Nephron (organoid): ENCODE results near the gene NUPR2.
"Not testable (repeated sequence)": the region's sequence is repeated elsewhere in the genome, so short reads cannot be mapped to it uniquely, and the experiment has no call there.

Experiments
- H3K27ac Mint-ChIP-seq, 3 experiments: 2 replicates each; pipeline ENCODE4 v1.8.0; 2020; ENCODE audit warnings: mixed read lengths in 3 of 3, mild to moderate bottlenecking in 2 of 3, moderate library complexity in 1 of 3
- H3K27me3 Mint-ChIP-seq: 2 replicates; pipeline ENCODE4 v1.8.0; 2021; ENCODE audit warnings: low read depth, mild to moderate bottlenecking, moderate library complexity, mixed read lengths
- H3K36me3 Mint-ChIP-seq: 2 replicates; pipeline ENCODE4 v1.8.0; 2020; ENCODE audit warnings: low read depth, mixed read lengths
- H3K4me1 Mint-ChIP-seq: 2 replicates; pipeline ENCODE4 v1.8.0; 2020; ENCODE audit warnings: mixed read lengths
- H3K4me3 Mint-ChIP-seq, 3 experiments: 2 replicates each; pipeline ENCODE4 v1.8.0; 2020; ENCODE audit warnings: mild to moderate bottlenecking in 3 of 3, mixed read lengths in 3 of 3, moderate library complexity in 2 of 3
- H3K9me3 Mint-ChIP-seq: 2 replicates; pipeline ENCODE4 v1.8.0; 2020; ENCODE audit warnings: mixed read lengths
- CTCF ChIP-seq, 3 experiments: fragments of 200-600 bp; sonication (generic); IDR thresholded peaks; one replicate each; pipeline ENCODE4 v1.5.0; 2021; ENCODE audit warnings: antibody characterized with exemption in 3 of 3; ENCODE audit not compliant: unreplicated experiment in 3 of 3

Gene NUPR2

DNA sequence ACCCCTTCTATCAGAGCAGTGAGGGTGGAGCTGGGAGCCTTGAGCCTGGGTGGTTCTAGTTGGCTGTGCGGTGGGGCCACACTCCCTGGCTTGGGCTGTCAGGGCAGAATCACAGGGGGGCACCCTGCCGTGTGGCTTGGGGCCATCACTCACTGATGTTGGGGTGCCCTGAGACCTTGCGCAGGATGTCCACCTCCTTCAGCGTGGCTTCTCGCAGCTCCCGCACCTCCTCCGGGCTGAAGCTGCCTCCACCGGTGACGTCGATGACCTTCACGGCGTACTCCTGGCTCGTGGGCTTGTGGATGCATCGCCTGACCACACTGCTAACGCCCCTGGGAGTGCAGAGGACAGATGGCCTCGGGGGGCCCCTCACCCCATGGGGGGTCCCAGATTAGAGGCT, 28.8 kb downstream of the NUPR2 start:
- no peak for TF ChIP-seq CTCF (IDR thresholded peaks at IDR 0.05; ENCODE audit: unreplicated experiment in 3 of 3)
- H3K36me3 Mint-ChIP-seq = peaks cover 11% of the 10 kb centered on the region
- H3K27ac Mint-ChIP-seq = no peak overlapping the region
- no peak overlapping the region for H3K4me3 Mint-ChIP-seq
- H3K4me1 Mint-ChIP-seq = peaks cover 20% of the 10 kb centered on the region
- H3K9me3 Mint-ChIP-seq = no peaks in the 10 kb centered on the region
- H3K27me3 Mint-ChIP-seq = no peaks in the 10 kb centered on the region

DNA sequence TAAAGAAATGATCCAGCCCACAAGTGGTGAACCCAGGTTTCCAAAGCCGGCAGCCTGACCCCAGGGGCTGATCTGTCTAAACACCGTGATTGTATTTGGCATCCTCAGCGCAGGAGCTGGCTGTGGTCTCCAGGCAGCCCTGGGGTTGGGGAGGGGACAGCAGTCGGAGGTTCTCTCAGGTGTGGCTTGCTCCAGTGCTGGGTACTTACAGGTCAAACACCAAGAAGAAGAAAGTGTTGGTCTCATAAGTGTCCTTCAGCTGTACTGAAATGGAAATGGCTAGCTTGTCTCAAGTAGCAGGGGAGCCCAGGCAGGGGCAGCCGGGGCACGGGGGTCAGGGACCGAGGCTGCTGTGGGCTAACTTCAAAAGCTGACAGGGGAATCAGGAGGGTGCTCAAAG, 29.5 kb downstream of the NUPR2 start:
- no peak for TF ChIP-seq CTCF (IDR thresholded peaks at IDR 0.05; ENCODE audit: unreplicated experiment in 3 of 3)
- Mint-ChIP-seq H3K27me3 (no peaks in the 10 kb centered on the region), H3K27ac (no peak overlapping the region), H3K36me3 (peaks cover 11% of the 10 kb centered on the region), H3K4me1 (peaks cover 18% of the 10 kb centered on the region), H3K4me3 (no peak overlapping the region), H3K9me3 (no peaks in the 10 kb centered on the region)

GRCh38 chr7:56083150-56083785, 32.9 kb downstream of the NUPR2 start:
- Mint-ChIP-seq H3K27me3 (no peaks in the 10 kb centered on the region), H3K4me1 (peaks cover 29% of the 10 kb centered on the region), H3K27ac (peak overlapping the region in 2 of 3 experiments; percentile 60 to 79), H3K36me3 (peaks cover 24% of the 10 kb centered on the region), H3K9me3 (no peaks in the 10 kb centered on the region), H3K4me3 (peak overlapping the region in 1 of 3 experiments; percentile 2)
- TF ChIP-seq CTCF (IDR thresholded peaks at IDR 0.05; ENCODE audit: unreplicated experiment in 3 of 3) = no peak

DNA sequence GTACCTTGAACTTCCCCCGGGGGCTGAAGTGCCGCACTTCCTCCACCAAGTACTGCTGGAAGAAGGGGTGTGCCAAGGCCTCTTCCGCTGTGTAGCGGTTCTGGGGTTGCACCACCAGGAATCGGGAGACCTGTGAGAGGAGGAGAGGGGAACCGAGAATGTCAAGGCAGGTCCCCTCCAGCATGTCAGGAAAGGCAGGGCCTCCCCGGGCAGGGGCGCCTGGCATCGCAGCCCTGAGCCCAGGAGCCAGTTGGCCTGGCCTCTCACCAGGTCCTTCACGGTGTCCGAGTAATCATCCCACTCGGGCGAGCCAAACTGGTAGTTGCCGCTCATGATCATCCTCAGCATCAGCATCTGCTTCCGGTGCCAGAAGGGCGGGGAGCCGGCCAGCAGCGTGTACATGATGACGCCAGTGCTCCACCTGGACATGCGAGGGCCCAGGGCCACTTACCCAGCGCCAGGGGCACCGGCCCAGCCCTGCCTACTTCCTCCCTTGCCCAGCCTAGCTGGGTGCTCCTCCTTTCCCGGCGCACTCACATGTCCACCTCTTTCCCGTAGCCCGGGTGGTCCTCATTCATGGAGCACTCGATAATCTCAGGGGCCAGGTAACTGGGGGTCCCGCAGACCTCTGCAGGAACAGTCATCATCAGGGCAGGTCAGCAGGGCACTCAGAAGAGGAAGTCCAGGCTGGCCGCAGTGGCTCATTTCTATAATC, 34.4 kb downstream of the NUPR2 start:
- Mint-ChIP-seq H3K27ac (no peak overlapping the region), H3K4me3 (no peak overlapping the region), H3K9me3 (no peaks in the 10 kb centered on the region), H3K4me1 (peaks cover 29% of the 10 kb centered on the region), H3K36me3 (peaks cover 25% of the 10 kb centered on the region), H3K27me3 (no peaks in the 10 kb centered on the region)
- no peak for TF ChIP-seq CTCF (IDR thresholded peaks at IDR 0.05; ENCODE audit: unreplicated experiment in 3 of 3)

DNA sequence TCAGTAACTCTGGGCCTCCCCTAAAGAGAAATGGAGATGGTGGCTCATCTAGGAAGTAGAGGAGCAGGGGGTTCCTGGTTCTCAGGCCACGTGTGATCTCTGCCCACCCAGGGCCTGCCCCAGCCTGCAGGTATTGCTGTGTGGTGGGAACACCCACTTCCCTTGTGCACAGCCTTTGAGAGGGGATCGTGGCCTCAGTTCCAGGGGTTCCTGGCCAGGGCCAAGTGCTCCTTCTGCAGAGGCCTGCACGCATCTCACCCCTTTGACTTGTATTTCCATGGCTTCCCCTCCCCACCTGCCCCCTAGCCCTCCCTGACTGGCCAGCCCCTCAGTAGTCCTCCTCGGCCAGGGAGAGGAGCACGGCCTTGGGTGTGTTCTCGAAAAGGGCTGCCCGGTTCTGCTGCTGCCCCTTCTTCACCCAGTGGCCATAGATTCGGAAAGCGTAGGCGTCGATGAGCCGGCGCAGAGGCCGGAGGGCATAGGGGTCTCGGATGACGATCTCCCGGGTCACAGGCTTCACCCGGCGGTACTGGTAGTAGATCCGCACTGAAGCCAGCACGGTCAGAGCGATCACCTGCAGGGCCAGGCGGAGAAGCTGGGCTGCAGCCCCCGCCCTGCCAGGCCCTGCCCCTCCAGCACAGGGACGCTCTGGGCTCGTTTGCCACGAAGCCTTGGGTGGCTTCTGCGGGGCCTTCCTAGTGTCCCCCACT, 35.3 kb downstream of the NUPR2 start:
- H3K4me3 Mint-ChIP-seq, H3K9me3 Mint-ChIP-seq, H3K27me3 Mint-ChIP-seq, H3K27ac Mint-ChIP-seq: not testable (repeated sequence)
- Mint-ChIP-seq H3K36me3 (peaks cover 26% of the 10 kb centered on the region), H3K4me1 (peaks cover 26% of the 10 kb centered on the region)

- H3K4me1 Mint-ChIP-seq = peaks cover 24% of the 10 kb centered on the region
- no peak overlapping the region for H3K4me3 Mint-ChIP-seq
- peaks cover 23% of the 10 kb centered on the region for H3K36me3 Mint-ChIP-seq
- H3K9me3 Mint-ChIP-seq = no peaks in the 10 kb centered on the region
- no peaks in the 10 kb centered on the region for H3K27me3 Mint-ChIP-seq
- TF ChIP-seq CTCF (IDR thresholded peaks at IDR 0.05; ENCODE audit: unreplicated experiment in 3 of 3) = peak in 1 of 3 experiments; percentile 9
- H3K27ac Mint-ChIP-seq = peak overlapping the region in 1 of 3 experiments; percentile 66
Measured at GRCh38 chr7:56079450-56080185, 36.6 kb downstream of the NUPR2 start.
